Panc1 (cell line): ENCODE results near the gene FASTKD2. TPM values are rescaled to one million over a fixed set of nuclear protein-coding genes. Genes with fewer than 3 reads are reported as not detected.

ENCODE experiments used
- ATAC-seq: fragments of 200-7000 bp; cut with Tn5 transposase; 2 replicates; pipeline ENCODE4 v1.9.1; 2020; ENCODE audit warnings: mild to moderate bottlenecking, moderate library complexity
- BruUV-seq: library from RNA; stranded (reverse); fragments of 400-500 nt; replicated peaks from 2 replicates; lab custom pipeline; 2021; lab: Mats Ljungman, UMichigan
- CTCF ChIA-PET: fragments of 300-600 bp; sonication (Branson Sonifier 250); formaldehyde crosslinking; loops from one replicate; lab custom pipeline; 2022; ENCODE audit warnings: antibody characterized with exemption; lab: Charles Lee
- POLR2A ChIA-PET: fragments of 300-600 bp; sonication (Branson Sonifier 250); formaldehyde crosslinking; loops from one replicate; lab custom pipeline; 2022; ENCODE audit warnings: antibody characterized with exemption; lab: Charles Lee
- DNase-seq: peaks from one replicate; pipeline ENCODE4 v3.0.0-alpha.2; 2010; ENCODE audit warnings: low read depth, low spot score
- H3K27ac ChIP-seq: 2 replicates; pipeline ENCODE4 v1.5.1; 2011; ENCODE audit warnings: mild to moderate bottlenecking, low read length, inconsistent platforms
- H3K27me3 ChIP-seq: fragments of 200-500 bp; sonication (Bioruptor generic); 2 replicates; pipeline ENCODE4 v1.6.0; 2014; ENCODE audit warnings: low read length, inconsistent platforms; ENCODE audit not compliant: control insufficient read depth, insufficient read depth
- H3K36me3 ChIP-seq: fragments of 200-500 bp; sonication (Bioruptor generic); 2 replicates; pipeline ENCODE4 v1.5.1; 2014; ENCODE audit warnings: inconsistent platforms, mild to moderate bottlenecking, low read length, moderate library complexity; ENCODE audit not compliant: control insufficient read depth, insufficient read depth
- H3K4me1 ChIP-seq: 2 replicates; pipeline ENCODE4 v1.5.1; 2011; ENCODE audit warnings: inconsistent platforms, mild to moderate bottlenecking, low read length, moderate library complexity; ENCODE audit not compliant: control insufficient read depth, insufficient read depth
- H3K4me3 ChIP-seq, 2 experiments: 2 replicates each; pipeline ENCODE4 v1.5.1; 2011 to 2012; ENCODE audit warnings: low read depth in 2 of 2, low read length in 2 of 2, mild to moderate bottlenecking in 2 of 2, inconsistent platforms in 1 of 2, moderate library complexity in 1 of 2
- H3K9me3 ChIP-seq: fragments of 200-500 bp; sonication (Bioruptor generic); 2 replicates; pipeline ENCODE4 v1.5.1; 2014; ENCODE audit warnings: low read depth, mild to moderate bottlenecking, inconsistent platforms, low read length, moderate library complexity; ENCODE audit not compliant: control insufficient read depth, insufficient read depth
- POLR2AphosphoS5 ChIP-seq: IDR thresholded peaks from 2 replicates; pipeline ENCODE4 v1.6.1; 2012; ENCODE audit warnings: mild to moderate bottlenecking, low read depth, low read length, moderate library complexity
- SIN3A ChIP-seq: IDR thresholded peaks from 2 replicates; pipeline ENCODE4 v1.6.1; 2012; ENCODE audit warnings: low read depth, mild to moderate bottlenecking, low read length, moderate library complexity, borderline replicate concordance; ENCODE audit not compliant: insufficient read depth
- TCF7L2 ChIP-seq: IDR thresholded peaks from 2 replicates; pipeline ENCODE4 v1.6.1; 2011; ENCODE audit warnings: mild to moderate bottlenecking, low read depth, low read length, inconsistent platforms
- in situ Hi-C: cut with HindIII; loops from 2 replicates; pipeline ENCODE4 v1.10.0; 2016; ENCODE audit warnings: low sequenced_read_pairs, low pct_unique_long_range_greater_than_20kb
- intact Hi-C: fragments of 100-400 bp; cut with micrococcal nuclease; formaldehyde crosslinking; loops from one replicate; pipeline ENCODE4 v1.10.0; 2022; ENCODE audit not compliant: unreplicated experiment
- total RNA-seq: library from RNA; stranded (reverse); gene quantifications from one replicate; pipeline ENCODE4 v1.2.1, GENCODE V29; 2021; ENCODE audit not compliant: unreplicated experiment
- TF ChIP-seq, protein P1 (sequence below): fragments of 450-650 bp; IDR thresholded peaks from 2 replicates; pipeline ENCODE4 v1.5.1; 2017; ENCODE audit warnings: mild to moderate bottlenecking
- TF ChIP-seq, protein P2 (sequence below), 2 experiments: IDR thresholded peaks; 2 replicates each; pipeline ENCODE4 v1.6.1; 2011 to 2012; ENCODE audit warnings: low read depth in 2 of 2, control low read depth in 1 of 2, low read length in 1 of 2, mild to moderate bottlenecking in 1 of 2, moderate library complexity in 1 of 2; ENCODE audit not compliant: insufficient read depth in 1 of 2

The FASTKD2 gene
- total RNA-seq, 1 experiment from 2014 or later = 20.5 TPM

DNA sequence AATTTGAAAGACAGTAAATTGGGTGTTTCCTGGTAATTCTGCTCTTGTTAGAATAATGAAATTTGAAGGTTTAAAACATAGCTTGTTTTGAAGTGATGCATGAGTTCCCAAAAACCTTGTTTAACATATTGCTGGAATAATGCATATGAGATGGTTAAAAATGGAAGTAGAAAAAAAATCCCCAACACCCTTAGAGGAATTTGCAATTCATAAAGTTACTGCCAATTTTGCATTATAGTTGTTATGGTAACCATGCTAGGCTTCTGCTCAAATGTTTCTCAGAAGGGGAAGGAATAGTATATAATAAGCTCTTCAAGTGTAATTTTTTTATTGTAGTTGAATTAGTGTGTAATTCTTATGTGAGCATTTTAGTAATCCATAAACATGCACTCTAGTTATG is 49.1 kb downstream of the FASTKD2 start:
- no peak for TF ChIP-seq SIN3A
- TF ChIP-seq POLR2AphosphoS5 = no peak
- TF ChIP-seq, protein P1, sequence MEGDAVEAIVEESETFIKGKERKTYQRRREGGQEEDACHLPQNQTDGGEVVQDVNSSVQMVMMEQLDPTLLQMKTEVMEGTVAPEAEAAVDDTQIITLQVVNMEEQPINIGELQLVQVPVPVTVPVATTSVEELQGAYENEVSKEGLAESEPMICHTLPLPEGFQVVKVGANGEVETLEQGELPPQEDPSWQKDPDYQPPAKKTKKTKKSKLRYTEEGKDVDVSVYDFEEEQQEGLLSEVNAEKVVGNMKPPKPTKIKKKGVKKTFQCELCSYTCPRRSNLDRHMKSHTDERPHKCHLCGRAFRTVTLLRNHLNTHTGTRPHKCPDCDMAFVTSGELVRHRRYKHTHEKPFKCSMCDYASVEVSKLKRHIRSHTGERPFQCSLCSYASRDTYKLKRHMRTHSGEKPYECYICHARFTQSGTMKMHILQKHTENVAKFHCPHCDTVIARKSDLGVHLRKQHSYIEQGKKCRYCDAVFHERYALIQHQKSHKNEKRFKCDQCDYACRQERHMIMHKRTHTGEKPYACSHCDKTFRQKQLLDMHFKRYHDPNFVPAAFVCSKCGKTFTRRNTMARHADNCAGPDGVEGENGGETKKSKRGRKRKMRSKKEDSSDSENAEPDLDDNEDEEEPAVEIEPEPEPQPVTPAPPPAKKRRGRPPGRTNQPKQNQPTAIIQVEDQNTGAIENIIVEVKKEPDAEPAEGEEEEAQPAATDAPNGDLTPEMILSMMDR = no peak
- TF ChIP-seq, protein P2, sequence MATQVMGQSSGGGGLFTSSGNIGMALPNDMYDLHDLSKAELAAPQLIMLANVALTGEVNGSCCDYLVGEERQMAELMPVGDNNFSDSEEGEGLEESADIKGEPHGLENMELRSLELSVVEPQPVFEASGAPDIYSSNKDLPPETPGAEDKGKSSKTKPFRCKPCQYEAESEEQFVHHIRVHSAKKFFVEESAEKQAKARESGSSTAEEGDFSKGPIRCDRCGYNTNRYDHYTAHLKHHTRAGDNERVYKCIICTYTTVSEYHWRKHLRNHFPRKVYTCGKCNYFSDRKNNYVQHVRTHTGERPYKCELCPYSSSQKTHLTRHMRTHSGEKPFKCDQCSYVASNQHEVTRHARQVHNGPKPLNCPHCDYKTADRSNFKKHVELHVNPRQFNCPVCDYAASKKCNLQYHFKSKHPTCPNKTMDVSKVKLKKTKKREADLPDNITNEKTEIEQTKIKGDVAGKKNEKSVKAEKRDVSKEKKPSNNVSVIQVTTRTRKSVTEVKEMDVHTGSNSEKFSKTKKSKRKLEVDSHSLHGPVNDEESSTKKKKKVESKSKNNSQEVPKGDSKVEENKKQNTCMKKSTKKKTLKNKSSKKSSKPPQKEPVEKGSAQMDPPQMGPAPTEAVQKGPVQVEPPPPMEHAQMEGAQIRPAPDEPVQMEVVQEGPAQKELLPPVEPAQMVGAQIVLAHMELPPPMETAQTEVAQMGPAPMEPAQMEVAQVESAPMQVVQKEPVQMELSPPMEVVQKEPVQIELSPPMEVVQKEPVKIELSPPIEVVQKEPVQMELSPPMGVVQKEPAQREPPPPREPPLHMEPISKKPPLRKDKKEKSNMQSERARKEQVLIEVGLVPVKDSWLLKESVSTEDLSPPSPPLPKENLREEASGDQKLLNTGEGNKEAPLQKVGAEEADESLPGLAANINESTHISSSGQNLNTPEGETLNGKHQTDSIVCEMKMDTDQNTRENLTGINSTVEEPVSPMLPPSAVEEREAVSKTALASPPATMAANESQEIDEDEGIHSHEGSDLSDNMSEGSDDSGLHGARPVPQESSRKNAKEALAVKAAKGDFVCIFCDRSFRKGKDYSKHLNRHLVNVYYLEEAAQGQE (IDR thresholded peaks at IDR 0.05; ENCODE audit: insufficient read depth in 1 of 2, low read depth in 2 of 2, low read length in 1 of 2) = no peak
- TF ChIP-seq TCF7L2 = no peak
- ATAC-seq (no peak), DNase-seq (no peak)
- Histone ChIP-seq H3K9me3 (no peaks in the 10 kb centered on the region), H3K4me1 (no peaks in the 10 kb centered on the region), H3K4me3 (no peak overlapping the region), H3K27me3 (no peaks in the 10 kb centered on the region), H3K36me3 (no peaks in the 10 kb centered on the region), H3K27ac (no peak overlapping the region)
- ChIA-PET POLR2A (no interaction called here), CTCF (no interaction called here)
- intact Hi-C loops (no loop called here), in situ Hi-C loops (no loop called here)
- BruUV-seq = no TSS peak

- CTCF ChIA-PET = no interaction called here
- BruUV-seq = no TSS peak
These were observed 55.4 kb downstream of the FASTKD2 start for GRCh38 chr2:206820807-206821206.

More at GRCh38 chr2:206820807-206821206, 55.4 kb downstream of the FASTKD2 start:
- H3K9me3 ChIP-seq = no peaks in the 10 kb centered on the region
- no peak for ATAC-seq
- H3K36me3 ChIP-seq = no peaks in the 10 kb centered on the region
- DNase-seq = no peak
- intact Hi-C loops (no loop called here), in situ Hi-C loops (no loop called here)
- no peaks in the 10 kb centered on the region for H3K4me1 ChIP-seq
- no peak overlapping the region for H3K4me3 ChIP-seq
- POLR2A ChIA-PET = no interaction called here
- TF ChIP-seq SIN3A = no peak
- no peak for TF ChIP-seq POLR2AphosphoS5
- TF ChIP-seq, protein P1 = no peak
- TF ChIP-seq, protein P2 (IDR thresholded peaks at IDR 0.05; ENCODE audit: insufficient read depth in 1 of 2, low read depth in 2 of 2, low read length in 1 of 2) = no peak
- TF ChIP-seq TCF7L2 = no peak
- no peaks in the 10 kb centered on the region for H3K27me3 ChIP-seq
- no peak overlapping the region for H3K27ac ChIP-seq
